Adrenal gland (tissue), 12 donors: ENCODE data around the gene KCNJ14. TPM values are rescaled to one million over a fixed set of nuclear protein-coding genes. Genes with fewer than 3 reads are reported as not detected.

Experiments used
- DNase-seq, 7 donors: peaks; one replicate each; pipeline ENCODE4 v3.0.0-alpha.2; 2019 to 2020
- H3K27ac ChIP-seq, 5 donors: fragments of 200-600 bp; sonication (generic) in 4 of 5; 1 replicate in 3 of 5; 2 replicates in 2 of 5; pipeline versions ENCODE4 v1.5.1 to v1.8.0; 2016 to 2020; ENCODE audit warnings: mild to moderate bottlenecking in 1 of 5
- H3K27me3 ChIP-seq: fragments of 200-600 bp; 2 replicates; pipeline ENCODE4 v1.8.0; 2021
- H3K36me3 ChIP-seq, 2 donors: fragments of 200-600 bp; replicated peaks in 1 of 2; 1 replicate in 1 of 2; 2 replicates in 1 of 2; pipeline versions ENCODE4 v1.5.1 to v1.8.0; 2018 to 2022
- H3K4me1 ChIP-seq, 2 donors: fragments of 200-600 bp; replicated peaks in 1 of 2; 1 replicate in 1 of 2; 2 replicates in 1 of 2; pipeline versions ENCODE4 v1.5.1 to v1.8.0; 2018 to 2021
- H3K4me3 ChIP-seq, 4 donors: fragments of 200-600 bp; sonication (generic) in 3 of 4; one replicate each; pipeline ENCODE4 v1.5.1; 2016 to 2018
- H3K9me3 ChIP-seq, 3 donors: fragments of 200-600 bp; sonication (generic) in 1 of 3; replicated peaks in 1 of 3; 1 replicate in 2 of 3; 2 replicates in 1 of 3; pipeline versions ENCODE4 v1.5.1 to v1.8.0; 2016 to 2021
- POLR2A ChIP-seq, 2 donors: fragments of 450-650 bp; IDR thresholded peaks; one replicate each; pipeline ENCODE4 v1.6.1; 2017; ENCODE audit warnings: antibody characterized with exemption in 2 of 2, mild to moderate bottlenecking in 2 of 2, moderate library complexity in 1 of 2
- WGBS, 4 donors: extraction: QIAGEN DNeasy Blood & Tissue Kit in 2 of 4; methylation state at CpG; one replicate each; pipeline versions ENCODE4 v1.1.5 to v1.1.7; 2013 to 2017; 5-methylcytosine and 5-hydroxymethylcytosine counted together
- intact Hi-C, 2 donors: fragments of 100-400 bp; cut with DNase I; formaldehyde crosslinking; loops; one replicate each; pipeline versions ENCODE4 v1.14.1 to v1.15.0; 2022 to 2023
- polyA plus RNA-seq, 3 donors: library from polyadenylated mRNA; stranded (reverse); fragments of 200-250 nt in 2 of 3; fragments of 350-450 nt in 1 of 3; fragmentation: Illumina TruSeq in 1 of 3; extraction: RNeasy Lipid Tissue Mini Kit (QIAGEN cat#74804) in 1 of 3; gene quantifications; one replicate each; pipeline ENCODE4 v1.2.3, GENCODE V29; 2013 to 2014
- total RNA-seq, 9 donors: library from RNA; depleted of rRNA in 4 of 9; stranded (reverse); fragments of >200 nt in 4 of 9; fragments of 120-200 nt in 1 of 9; fragmentation: NEBNext Ultra II Directional in 1 of 9; extraction: Animal tissue kit (Norgen Biotek cat#: 25700) in 1 of 9; gene quantifications; one replicate each; pipeline versions ENCODE4 v1.1.0 to v1.2.4, GENCODE V29; 2013 to 2023
- TF ChIP-seq, protein P1 (sequence below), 6 experiments: fragments of 450-650 bp in 4 of 6; fragments of 200-600 bp in 2 of 6; sonication (generic) in 1 of 6; IDR thresholded peaks; 1 replicate in 5 of 6; 2 replicates in 1 of 6; pipeline versions ENCODE4 v1.5.1 to v1.8.0; 2016 to 2021; ENCODE audit warnings: antibody characterized with exemption in 6 of 6, mild to moderate bottlenecking in 2 of 6, moderate library complexity in 1 of 6
- donor health status: healthy with polysubstance abuse.
- donor health status: Bipolar disorder and iron deficiency.
- donor health status: DM: yes; HTN: yes; CAD: no.
- donor health status: DM: no; HTN: no; CAD: no.
- donor health status: DM: no; HTN: no; CAD: no.
- donor health status: DM: yes; HTN: yes; CAD: no.

The KCNJ14 gene
- total and polyA plus RNA-seq, 12 donors: 0.09 to 0.83 (median 0.42) TPM

DNA sequence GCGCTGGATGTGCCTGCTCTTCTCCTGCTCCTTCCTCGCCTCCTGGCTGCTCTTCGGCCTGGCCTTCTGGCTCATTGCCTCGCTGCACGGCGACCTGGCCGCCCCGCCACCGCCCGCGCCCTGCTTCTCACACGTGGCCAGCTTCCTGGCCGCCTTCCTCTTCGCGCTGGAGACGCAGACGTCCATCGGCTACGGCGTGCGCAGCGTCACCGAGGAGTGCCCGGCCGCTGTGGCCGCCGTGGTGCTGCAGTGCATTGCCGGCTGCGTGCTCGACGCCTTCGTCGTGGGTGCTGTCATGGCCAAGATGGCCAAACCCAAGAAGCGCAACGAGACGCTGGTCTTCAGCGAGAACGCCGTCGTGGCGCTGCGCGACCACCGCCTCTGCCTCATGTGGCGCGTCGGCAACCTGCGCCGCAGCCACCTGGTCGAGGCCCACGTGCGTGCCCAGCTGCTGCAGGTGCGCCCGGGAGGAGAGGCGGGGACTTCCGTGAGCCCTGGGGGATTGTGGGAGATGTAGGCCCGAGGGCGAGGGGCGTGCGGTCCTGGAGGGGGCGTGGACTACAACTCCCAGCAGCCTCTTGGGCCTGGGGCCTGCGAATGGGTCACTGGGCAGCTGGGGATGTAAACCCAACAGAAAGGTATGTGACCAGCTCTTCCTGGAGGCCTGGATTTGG lies 6.7 kb downstream of the KCNJ14 start:
- Histone ChIP-seq H3K27ac (no peak overlapping the region), H3K9me3 (no peaks in the 10 kb centered on the region), H3K4me3 (no peak overlapping the region), H3K4me1 (no peaks in the 10 kb centered on the region), H3K36me3 (peaks cover 0 to 4% of the 10 kb centered on the region in 2 donors), H3K27me3 (no peaks in the 10 kb centered on the region)
- intact Hi-C loops: no loop called here
- 77 to 88% (median 84%) methylated on average over 48 to 62 of the region's 62 CpGs for WGBS, 4 donors
- TF ChIP-seq, protein P1, sequence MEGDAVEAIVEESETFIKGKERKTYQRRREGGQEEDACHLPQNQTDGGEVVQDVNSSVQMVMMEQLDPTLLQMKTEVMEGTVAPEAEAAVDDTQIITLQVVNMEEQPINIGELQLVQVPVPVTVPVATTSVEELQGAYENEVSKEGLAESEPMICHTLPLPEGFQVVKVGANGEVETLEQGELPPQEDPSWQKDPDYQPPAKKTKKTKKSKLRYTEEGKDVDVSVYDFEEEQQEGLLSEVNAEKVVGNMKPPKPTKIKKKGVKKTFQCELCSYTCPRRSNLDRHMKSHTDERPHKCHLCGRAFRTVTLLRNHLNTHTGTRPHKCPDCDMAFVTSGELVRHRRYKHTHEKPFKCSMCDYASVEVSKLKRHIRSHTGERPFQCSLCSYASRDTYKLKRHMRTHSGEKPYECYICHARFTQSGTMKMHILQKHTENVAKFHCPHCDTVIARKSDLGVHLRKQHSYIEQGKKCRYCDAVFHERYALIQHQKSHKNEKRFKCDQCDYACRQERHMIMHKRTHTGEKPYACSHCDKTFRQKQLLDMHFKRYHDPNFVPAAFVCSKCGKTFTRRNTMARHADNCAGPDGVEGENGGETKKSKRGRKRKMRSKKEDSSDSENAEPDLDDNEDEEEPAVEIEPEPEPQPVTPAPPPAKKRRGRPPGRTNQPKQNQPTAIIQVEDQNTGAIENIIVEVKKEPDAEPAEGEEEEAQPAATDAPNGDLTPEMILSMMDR (IDR thresholded peaks at IDR 0.05): no peak
- no peak for TF ChIP-seq POLR2A (IDR thresholded peaks at IDR 0.05)
- peak in 2 of 7 donors; percentile 15 to 16 for DNase-seq

DNA sequence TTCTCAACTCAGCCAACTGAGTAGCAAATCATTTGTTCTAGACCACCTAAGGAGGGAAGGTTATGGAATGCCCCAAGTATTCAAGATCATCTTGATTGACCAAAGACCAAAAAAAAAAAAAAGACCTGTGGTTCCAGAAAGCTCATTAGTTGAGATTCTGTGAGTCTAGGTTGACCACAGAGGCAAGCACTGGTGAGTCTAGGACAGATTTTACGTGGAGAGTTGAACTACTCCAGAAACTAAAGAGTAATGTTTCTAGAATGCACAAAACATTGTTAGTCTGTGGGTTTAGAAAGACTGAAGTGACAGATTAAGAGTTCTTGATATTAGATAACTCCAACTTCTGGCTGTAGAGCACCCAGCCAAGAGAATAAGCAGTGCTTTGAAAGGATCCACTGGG lies 9.8 kb downstream of the KCNJ14 start:
- Histone ChIP-seq H3K9me3 (no peaks in the 10 kb centered on the region), H3K36me3 (peaks cover 0 to under 1% of the 10 kb centered on the region in 2 donors), H3K4me3 (no peak overlapping the region), H3K27me3 (no peaks in the 10 kb centered on the region), H3K4me1 (peaks cover 4 to 10% of the 10 kb centered on the region in 2 donors), H3K27ac (no peak overlapping the region)
- DNase-seq: no peak
- intact Hi-C loops: no loop called here
- 86 to 96% (median 93%) methylated on average over 1 of the region's 1 CpG for WGBS, 4 donors
- no peak for TF ChIP-seq POLR2A (IDR thresholded peaks at IDR 0.05)
- TF ChIP-seq, protein P1 (IDR thresholded peaks at IDR 0.05): no peak

DNA sequence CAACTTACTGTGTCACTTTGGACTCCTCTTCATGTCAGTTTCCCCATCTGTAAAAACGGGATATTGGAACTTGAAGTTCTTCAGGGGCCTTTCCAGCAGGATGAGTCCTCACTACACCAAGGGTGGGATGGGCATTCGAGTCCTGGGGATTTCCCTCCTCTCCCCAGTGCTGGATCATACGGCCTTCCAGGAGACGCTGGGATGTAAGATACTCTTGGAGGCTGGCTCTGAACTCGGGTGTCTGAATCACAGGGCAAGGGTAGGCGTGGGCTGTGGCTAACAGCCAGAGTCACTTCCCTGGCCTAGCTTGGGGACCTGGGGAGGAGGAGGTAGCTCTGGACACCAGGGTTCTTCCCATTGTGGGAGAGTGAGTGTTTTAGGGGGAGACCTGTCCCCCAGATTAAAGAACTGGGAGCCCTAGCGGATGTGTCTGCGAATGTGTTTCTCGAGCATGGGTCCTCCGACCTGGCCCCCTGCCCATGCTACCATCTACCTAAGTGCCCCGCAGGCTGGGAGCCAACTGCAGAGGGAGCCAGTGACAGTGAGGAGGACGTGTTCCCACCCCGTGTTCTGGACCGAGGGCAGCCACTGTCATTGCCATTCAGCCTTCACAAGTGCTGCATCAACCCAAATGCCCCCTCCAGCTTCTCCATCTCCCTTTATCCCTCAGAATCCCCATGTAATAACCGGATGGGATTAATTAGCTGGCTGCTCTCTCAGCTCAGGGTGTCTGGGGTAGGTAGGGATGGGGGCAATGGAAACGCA lies 11.4 kb downstream of the KCNJ14 start:
- intact Hi-C loops: no loop called here
- DNase-seq: peak in 5 of 7 donors; percentile 65 to 79 (median 70)
- peaks cover 0 to 15% of the 10 kb centered on the region in 2 donors for H3K36me3 ChIP-seq
- no peaks in the 10 kb centered on the region for H3K9me3 ChIP-seq
- no peaks in the 10 kb centered on the region for H3K27me3 ChIP-seq
- peak overlapping the region in 1 of 5 donors; percentile 34 for H3K27ac ChIP-seq
- 56 to 61% (median 59%) methylated on average over 10 to 16 of the region's 16 CpGs for whole genome bisulfite sequencing, 4 donors
- H3K4me1 ChIP-seq: peaks cover 8 to 14% of the 10 kb centered on the region in 2 donors
- TF ChIP-seq POLR2A (IDR thresholded peaks at IDR 0.05): no peak
- TF ChIP-seq, protein P1 (IDR thresholded peaks at IDR 0.05): no peak
- no peak overlapping the region for H3K4me3 ChIP-seq

DNA sequence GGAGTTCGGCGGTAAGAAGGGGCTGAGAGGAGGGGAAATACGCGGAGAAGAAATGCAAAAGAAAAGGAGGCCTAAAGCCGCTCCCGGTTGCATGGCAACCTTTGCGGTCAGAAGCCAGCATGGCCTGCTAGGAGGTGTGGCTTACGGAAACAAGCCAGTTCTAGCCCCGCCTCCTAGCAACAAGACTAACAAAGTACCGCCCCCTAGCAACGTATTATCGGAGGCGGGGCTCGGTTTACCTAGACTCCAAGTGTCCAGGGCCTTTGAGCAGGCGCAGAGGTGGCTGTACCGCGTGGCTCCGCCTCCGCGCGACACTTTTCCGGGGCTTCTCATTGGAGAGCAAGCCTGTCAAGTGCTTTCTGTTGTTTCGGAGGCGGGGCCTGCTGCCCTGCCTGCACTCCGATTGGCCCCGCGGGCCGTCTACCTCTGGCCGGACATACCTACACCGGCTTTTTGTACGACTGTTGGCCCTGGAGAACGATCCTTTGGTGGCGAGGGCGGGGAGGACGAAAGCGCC lies 13.5 kb downstream of the KCNJ14 start:
- Histone ChIP-seq H3K27me3 (no peaks in the 10 kb centered on the region), H3K4me1 (peaks cover 8 to 14% of the 10 kb centered on the region in 2 donors), H3K4me3 (peak overlapping the region in 3 of 4 donors; percentile 78 to 94 (median 83)), H3K9me3 (no peaks in the 10 kb centered on the region), H3K27ac (peak overlapping the region in 4 of 5 donors; percentile 73 to 96 (median 95)), H3K36me3 (peaks cover 0 to 36% of the 10 kb centered on the region in 2 donors)
- no peak for TF ChIP-seq POLR2A (IDR thresholded peaks at IDR 0.05)
- TF ChIP-seq, protein P1 (IDR thresholded peaks at IDR 0.05): no peak
- peak; percentile 99 to 100 (median 100) for DNase-seq
- intact Hi-C loops: no loop called here
- WGBS, 4 donors: 0% methylated on average over 13 to 36 of the region's 36 CpGs
